ENCODE measurements around the gene PARD3B.
A peak's percentile ranks its signal among the peaks of the same experiment; 100 is the strongest.

PARD3B gene

DNA sequence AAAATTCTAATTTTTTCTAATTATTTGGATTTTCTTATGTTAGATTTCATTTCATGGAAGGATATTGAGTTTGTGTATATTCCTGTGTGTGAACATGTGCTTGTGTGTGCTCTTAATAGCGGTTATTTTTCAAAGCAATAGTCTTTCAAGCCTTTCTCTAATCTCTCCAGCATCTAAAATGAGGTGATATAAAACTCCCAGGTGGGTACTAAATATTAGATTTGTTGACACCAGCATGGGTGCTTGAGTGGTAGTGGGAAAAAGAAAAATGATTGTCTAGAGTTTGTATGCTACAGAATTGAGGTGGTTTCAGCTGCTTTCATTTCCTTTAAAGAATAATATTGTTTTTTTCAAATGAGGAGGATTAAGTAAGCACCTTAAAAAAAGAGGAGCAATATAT lies 296.8 kb downstream of the PARD3B start:
- no peak for DNase-seq (ENCODE audit: low spot score)

DNA sequence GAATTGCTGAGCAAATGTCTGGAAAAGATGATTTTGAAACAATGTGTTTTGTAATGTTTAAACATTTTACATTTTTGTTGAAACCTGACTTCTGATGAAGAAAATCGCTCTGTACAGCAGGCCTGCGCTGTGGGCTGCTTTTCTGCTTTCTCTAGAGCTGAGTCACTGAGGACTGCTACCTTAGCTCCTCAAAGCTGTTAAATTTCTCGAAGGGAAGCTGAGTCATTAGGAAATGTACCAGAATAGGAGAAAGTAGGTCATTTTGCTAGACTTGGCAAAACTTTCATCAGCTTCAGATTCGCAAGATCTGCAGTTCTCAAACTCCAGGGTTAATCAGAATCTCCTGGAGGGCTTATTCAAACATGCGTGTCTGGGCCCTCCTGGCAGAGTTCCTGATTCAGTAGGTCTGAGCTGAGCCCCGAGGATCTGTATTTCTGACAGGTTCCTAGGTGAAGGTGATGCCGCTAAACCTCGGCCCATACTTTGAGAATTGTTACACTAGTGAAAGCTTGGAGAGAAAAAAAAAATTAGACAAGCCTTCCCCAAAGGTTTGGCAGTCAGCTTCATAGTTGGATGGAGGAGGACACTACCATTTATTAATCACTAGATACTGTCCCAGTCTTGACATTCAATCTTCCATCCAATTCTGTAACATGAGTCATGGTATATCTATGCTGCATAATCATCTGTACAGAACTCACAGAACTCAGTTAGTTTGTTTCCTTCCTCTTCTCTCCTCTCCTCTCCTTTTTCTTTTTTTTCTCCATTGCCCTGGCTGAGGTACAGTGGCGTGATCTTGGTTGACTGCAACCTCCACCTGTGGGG lies 297.6 kb downstream of the PARD3B start:
- peak; percentile 86 for DNase-seq (ENCODE audit: low spot score)

DNA sequence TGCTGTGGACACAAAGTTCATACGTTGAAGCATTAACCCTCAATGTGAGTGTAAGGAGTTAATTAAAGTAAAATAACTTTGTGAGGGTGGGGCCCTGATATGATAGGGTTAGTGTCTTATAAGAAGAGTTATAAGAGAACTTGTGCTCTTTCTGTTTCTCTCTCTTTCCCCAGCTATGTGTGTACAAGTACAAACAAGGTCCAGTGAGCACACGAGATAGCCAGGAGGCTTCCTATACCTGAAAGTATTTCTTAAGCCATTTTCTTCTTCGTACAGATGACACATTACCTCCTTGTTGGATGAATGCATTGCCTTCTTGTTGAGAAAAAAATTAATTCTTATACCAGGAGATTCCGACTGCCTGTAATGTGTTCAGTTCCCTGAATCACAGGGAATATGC lies 301.2 kb downstream of the PARD3B start:
- no peak for DNase-seq (ENCODE audit: low spot score)

DNA sequence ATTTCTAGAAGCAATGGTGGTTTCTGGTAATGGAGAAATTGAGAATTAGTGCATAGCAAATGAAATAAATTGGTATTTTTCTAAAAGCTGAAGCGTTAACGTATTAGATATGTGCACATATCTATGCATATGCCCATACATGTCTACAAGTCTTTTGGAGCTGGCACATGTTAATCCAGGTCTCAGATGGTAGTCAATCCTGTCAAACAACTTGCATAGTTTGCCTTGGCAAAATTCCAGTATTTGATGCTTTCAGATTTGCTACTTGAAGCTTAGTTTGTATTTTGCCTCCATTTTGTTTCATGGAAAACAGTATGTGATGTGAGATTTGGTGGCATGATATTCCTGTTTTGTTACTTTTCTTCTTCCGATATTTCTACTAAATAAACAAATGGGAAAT lies 304.6 kb downstream of the PARD3B start:
- DNase-seq (ENCODE audit: low spot score) = no peak

DNA sequence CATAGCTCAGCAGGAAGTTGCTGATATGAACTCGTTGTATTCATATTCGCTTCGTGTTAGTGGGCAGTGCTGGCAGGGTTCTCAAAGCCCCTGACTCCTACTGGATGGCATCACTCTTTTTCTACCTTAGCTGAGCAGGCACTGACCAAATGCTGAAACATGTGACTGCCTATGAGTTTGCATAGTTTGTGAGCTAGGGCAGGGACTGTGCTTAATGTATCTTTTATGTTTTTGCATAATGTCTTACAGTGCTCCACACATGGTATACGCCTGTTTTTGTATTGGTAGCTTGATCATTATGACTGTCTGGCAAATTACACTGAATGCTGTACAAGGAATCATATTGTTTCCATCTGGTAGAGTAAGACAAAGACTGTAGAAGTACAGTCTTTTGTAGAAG lies 305.3 kb downstream of the PARD3B start:
- DNase-seq (ENCODE audit: low spot score) = no peak

DNA sequence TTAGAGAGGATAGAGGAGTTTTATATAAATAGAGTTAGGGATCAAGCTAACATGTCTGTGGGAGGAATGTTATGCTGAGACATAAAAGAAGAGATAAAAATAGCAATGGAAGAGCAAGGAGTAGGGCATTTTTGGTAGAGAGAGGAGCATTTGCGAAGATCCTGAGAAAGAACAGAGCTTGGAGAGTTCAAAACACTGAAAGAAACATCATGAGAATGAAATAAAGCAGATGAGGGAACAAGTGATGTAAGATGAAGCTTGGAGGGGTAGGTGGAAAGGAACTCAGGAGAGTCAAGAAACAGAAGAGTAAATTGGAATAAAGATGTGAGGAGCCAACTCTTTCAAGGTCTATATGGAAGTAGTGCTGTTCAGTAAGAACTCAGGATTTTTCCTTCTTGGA lies 308.6 kb downstream of the PARD3B start:
- DNase-seq (ENCODE audit: low spot score) = no peak

DNA sequence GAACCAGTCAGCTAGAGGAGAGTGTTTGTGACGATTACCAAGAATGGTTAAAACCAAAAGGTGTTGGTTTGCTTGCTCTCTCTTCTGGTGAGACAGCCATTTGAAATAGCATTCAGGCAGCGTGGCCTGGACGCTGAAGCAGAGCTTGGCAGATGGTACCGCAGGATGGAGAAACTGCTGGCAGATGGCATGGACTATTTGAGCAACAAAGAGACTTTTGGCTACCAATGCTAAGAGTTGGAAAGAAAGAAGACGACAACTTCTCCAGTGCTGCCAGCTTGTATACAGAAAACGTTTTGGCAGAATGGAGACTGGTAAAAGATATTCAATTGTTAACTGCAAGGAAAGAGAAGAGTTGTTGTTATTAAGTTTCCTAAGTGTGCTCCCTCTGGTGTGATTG lies 315.0 kb downstream of the PARD3B start:
- no peak for DNase-seq (ENCODE audit: low spot score)

DNA sequence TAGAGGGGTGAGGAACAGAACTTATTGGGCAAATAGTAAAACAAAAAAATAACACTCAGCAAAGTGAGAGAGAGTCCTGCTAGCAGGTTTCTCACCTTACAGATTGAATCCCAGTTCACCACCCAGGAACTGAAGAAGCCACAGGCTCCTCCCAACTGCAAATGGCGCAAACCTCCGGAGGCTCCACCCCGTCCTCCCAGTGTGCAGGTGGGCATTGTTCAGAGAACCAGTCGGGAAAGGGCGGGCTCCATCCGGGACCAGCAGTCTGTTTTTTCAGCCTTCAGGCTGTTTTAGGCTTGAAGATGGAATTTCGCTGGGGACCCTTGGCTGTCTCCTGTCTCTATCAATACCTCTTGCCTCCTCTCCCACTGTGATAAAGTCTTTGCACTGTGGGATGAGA lies 317.5 kb downstream of the PARD3B start:
- DNase-seq (ENCODE audit: low spot score) = no peak

DNA sequence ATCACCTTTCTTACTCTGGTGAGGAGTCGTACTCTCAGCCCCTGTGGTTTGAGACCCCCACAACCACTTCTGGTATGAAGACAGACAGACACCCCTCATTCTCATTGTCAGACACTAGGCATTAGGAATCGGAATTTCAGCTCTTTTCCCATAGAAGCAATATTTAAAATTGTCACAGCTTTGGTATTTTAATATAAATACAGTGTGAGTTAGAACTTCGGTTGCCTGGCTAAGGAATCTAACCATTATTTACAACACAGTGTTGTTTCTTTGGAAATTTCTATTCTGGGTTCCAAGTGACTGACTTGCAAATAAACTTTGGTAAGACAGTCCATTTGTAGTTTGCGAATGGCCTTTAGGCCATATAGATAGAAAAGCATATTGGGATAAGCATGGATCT lies 318.1 kb downstream of the PARD3B start:
- no peak for DNase-seq (ENCODE audit: low spot score)

DNA sequence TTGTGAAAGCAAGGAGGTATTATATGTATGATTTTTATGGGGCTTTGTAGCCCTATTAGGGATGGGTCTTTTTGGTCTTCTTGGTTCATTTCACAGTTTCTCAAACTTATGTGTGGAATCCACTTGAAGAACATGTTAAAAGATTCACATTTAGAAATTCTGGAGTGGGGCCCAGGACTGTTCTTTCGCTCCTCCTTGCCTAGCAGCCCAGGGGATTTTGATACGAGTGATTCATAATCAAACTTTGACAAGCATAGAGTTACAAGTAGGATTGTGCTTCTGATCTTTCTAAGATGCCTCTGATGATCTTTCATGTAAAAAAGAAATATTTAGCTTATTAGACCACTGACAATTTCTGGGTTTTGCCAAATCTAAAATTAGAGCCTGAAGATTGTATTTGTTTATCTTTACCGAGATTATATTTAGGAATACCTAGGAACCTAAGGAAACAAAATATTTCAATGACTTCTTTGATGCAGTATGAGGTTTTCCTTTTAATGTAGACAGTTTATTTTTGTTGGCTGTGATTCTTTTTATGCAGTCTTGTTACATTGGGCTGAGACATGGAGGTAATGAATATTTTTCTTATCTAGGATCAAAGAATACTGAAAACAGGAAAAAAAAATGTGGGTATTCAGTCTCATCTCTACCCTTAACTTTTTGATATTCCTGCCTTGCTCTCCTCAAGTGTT lies 324.0 kb downstream of the PARD3B start:
- no peak for DNase-seq (ENCODE audit: low spot score)

DNA sequence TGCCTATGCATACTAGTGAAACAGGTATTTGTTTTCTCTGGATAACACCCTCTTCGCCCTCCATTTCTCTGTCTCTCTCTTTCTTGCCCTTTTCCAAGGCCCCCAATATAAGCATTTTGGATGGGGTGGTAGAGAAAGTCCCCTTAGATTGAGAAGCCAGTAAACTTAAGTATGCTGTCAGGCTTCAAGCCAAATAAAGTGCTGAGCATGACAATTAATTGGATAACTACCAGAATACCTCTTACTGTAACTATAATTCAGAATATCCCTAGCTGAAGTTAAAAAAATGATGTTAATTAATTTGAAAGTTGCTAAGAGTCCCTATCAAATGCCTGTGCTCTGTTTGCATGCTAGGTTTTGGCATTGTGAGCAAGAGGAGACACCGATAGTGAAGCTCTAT lies 324.8 kb downstream of the PARD3B start:
- no peak for DNase-seq (ENCODE audit: low spot score)

DNA sequence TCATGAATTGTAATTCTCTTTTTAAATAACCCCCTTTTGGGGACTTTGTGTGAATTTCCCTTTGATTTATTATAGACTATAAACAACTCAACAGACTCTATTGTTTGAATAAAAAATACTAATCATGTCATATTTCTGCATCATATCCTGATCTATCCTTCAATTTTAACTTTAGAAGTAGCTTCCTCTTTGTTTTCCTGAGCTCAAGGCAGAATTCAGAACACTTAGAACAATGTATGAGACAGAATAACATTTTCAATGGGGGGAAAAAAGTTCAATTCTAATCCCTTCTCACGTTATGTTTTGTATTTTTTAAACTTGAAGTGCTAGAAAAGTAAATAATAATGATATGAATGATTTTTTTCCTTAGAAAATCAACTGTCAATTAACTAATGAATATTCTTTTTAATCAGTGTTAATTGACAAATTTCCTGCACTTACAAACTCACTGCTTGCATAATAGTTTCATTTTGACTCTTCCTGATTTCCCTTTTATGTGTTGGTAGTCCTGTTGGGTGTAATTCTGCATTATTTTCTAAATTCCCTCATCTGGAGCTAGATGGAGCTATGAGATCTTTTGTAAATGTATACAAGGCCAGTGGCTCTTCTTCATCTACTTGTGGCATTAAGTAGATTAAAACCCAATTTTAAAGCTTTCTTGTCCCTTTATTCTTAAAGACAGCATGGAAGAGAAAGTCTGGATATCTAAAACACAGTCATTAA lies 326.1 kb downstream of the PARD3B start:
- peak; percentile 52 for DNase-seq (ENCODE audit: low spot score)

DNA sequence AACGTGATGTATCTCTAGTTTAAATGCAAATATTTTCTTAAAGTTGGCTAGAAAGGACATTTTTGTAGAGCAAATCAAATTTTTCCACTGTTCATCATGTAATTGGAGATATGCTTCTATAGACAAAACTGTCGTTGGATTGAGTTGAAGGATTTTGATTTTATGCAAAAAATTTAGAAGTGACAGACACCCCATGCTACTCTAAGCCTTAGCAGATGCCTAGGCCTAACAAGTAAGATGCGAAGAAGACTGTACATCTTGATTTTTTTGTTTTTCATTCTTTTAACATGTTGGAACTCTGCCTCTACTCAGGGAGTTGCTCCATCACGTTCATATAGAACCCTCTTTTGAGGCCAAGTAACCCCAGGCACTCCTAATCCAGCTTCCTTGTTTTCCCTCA lies 331.0 kb downstream of the PARD3B start:
- DNase-seq (ENCODE audit: low spot score) = no peak

DNA sequence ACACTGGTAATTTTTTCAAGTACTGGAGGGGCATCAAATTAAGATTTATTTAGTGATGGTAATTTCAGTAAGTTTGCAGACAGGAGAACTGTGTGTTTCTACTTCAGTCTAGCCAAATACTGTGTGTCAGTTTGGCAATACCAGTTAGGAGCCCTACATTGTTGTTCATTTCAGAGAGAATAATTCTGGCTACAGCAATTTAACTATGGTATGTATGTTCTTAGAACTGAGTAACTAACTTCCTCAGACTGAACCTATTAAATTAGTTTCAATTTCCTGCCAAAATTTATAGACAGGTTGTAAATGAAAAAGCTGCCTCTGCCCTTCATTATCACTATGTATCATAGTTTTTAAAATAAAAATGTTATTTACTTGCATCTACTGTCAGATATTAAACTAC lies 332.4 kb downstream of the PARD3B start:
- DNase-seq (ENCODE audit: low spot score) = no peak

DNA sequence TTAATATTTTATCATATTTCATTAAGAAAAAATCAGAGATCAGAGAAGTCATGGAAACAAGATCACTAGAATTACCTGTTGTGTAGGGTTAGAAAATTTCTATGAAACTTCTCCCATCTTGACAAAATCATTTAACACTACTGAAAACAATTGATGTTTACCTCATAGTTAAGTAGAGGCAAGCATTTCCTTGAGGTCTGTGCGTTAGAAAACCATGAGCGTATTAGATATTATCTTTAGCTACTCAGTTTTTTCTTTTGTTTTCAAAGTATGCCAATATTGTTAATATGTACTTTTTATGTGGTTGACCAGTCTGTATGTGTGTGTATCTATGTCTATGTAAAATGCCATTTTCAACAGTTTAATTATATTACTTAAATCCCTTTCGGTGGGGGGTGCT lies 335.7 kb downstream of the PARD3B start:
- DNase-seq (ENCODE audit: low spot score) = no peak

DNA sequence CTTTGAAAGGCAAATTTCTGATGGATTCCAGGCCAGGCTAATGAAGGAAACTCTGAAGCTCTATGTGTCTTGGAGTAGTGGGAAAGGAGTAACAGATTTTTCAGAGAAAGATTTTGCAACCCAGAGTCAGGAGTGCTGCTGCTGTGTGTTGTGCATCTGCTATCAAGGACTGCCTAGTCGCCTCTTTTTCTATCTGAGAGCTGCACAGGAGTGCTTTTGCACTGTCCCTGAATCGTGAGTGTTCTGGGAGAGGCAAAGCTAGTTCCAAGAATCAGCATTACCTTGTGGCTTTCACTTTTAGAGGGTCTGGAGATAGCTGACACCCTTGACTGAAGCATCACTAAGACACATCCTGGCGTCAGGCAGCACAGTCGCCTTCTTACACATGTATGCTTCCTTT lies 336.4 kb downstream of the PARD3B start:
- no peak for DNase-seq (ENCODE audit: low spot score)

DNA sequence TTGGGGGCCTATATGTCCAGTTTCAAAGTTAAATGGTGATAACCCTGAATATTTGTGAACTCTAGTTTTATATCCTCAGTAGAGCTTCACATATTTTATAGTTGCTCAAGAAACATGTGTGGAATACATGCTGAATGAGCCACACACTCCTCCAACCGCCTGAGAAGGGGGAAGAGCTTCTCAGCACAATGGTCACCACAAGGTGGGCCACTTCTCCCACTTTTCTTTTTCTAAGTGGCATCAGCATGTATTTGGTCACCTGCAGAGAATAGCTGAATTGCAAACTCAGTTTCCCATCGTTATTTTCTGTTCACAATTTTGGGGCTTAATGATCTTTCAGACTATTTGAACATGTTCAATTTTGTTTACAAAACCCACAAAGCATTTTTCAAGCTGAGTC lies 340.5 kb downstream of the PARD3B start:
- DNase-seq (ENCODE audit: low spot score) = no peak

DNA sequence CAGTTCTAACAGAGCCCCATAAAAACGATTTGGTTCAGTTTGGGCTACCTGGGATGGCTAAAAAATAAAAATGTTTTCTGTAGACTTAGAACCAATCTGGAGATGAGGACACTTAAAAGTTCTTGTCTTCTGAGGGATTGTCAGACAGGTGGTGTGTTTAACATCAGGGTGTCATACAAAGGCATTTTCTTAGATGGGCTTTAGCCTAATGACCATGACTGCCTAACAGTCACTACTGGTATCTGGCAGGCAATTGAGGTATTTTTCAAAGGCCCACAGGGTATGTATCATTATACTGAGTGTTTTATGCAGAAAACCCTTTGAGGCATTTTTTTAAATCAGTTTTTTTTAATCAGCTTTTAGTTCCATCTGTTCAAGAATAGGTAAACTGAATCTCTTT lies 341.4 kb downstream of the PARD3B start:
- DNase-seq (ENCODE audit: low spot score) = no peak

DNA sequence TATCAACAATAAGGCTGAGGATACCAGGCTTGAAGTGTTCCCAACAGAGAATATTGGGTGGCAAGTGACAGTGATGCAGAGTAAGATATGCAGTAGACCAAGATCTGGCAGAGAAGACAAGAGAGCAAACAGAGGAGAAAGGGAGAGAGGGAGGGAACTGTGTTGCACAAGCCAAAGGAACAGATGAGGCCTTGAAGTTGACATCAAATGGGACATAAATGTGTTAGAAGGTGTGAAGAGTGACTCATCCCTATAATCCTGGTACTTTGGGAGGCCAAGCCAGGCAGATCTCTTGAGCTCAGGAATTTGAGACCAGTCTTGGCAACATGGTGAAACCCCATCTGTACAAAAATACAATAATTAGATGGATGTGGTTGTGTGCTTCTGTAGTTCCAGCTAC lies 342.9 kb downstream of the PARD3B start:
- no peak for DNase-seq (ENCODE audit: low spot score)

DNA sequence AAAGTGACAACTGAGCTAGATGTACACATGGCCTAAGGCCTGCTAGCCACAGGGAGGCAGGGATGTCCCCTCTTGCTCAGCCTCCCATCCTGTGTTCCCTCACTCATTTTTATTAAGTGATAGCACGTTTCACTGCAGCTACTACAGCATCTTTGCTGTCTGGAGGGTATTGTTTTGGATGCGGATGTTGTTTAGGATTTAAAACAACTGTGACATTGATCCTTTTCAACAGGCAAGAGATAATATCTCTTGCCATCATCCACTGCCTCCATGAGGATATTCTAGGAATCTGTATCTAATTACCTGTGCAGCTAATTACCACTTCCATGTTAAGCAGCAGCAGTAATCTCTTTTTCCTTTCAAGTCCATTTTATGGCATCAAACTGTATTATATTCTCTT lies 345.4 kb downstream of the PARD3B start:
- DNase-seq (ENCODE audit: low spot score) = no peak

DNA sequence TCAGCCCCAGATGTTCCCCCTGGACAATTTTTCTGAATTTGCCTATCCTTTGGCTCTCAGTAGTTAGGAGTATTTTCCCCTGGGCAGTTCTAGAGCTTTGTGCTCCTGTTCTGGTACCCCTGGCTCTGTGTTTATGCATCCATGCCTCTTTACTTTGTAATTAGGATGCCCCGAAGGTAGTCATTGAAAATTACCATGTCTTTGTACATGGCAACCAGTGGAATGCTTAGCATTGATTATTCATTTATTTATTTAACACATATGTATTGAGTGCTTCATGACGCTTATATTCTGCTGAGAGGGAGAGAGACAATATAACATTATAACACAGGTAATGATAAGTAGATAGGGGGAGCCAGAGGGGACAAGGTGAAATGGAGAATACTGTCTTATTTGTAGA lies 346.5 kb downstream of the PARD3B start:
- DNase-seq (ENCODE audit: low spot score) = no peak

DNA sequence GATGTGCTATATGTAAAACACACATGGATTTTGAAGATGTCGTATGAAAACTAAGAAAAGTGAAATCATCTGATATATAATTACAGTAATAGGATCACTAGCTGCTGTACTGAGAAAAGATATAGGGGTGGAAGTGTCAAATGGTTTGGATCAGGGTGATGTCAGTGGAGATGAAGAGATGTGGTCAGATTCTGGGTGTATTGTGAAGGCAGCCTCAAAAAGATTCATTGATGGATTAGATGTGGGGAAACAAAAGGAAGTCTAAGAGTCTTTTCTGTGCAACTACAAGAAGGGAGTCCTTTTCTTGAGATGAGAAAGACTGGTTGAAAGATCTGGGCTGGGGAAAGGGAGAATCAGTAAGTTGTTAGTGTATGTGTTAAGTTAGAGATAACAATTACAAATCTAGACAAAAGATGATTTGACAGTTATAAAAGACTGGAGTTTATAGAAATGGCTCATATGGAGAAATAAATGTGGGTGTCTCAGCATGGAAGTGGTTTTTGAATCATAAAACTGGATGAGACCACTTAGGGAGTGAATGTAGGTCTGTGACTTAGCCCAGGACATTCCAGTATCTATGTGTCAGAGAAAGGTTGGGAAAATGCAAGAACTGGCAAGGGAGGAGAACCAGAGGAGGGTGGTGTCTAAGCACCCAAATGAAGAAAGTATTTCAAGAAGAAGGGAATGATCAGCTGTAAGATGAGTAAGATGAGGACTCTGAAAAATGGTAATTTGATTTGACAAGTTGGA lies 347.4 kb downstream of the PARD3B start:
- peak; percentile 80 for DNase-seq (ENCODE audit: low spot score)

Data from kidney tubule cell (primary cell).